GM12878 (cell line): ENCODE results near the gene POMT2. TPM values are rescaled to one million over a fixed set of nuclear protein-coding genes. Genes with fewer than 3 reads are reported as not detected.

ENCODE experiments used
- ATAC-seq: fragments of 200-7000 bp; cut with Tn5 transposase; 3 replicates; pipeline ENCODE4 v1.9.1; 2020; ENCODE audit warnings: mild to moderate bottlenecking, moderate library complexity
- BruUV-seq: library from RNA; stranded (reverse); fragments of 400-500 nt; replicated peaks from 2 replicates; lab custom pipeline; 2021; lab: Mats Ljungman, UMichigan
- CTCF ChIA-PET: fragments of 300-600 bp; sonication (Branson Sonifier 250); formaldehyde crosslinking; extraction: SDS; loops from one replicate; lab custom pipeline; 2021; ENCODE audit warnings: inconsistent platforms; lab: Yijun Ruan, JAX
- POLR2A ChIA-PET: fragments of 350-600 bp; formaldehyde crosslinking; extraction: SDS; loops from one replicate; lab custom pipeline; 2021; ENCODE audit warnings: inconsistent platforms; lab: Charles Lee
- RAD21 ChIA-PET: fragments of 300-600 bp; sonication (Branson Sonifier 250); formaldehyde crosslinking; loops from one replicate; lab custom pipeline; 2023; ENCODE audit warnings: antibody characterized with exemption; ENCODE audit not compliant: unreplicated experiment; lab: Charles Lee
- SMC1A ChIA-PET: fragments of 300-600 bp; sonication (Branson Sonifier 250); formaldehyde crosslinking; loops from one replicate; lab custom pipeline; 2023; ENCODE audit not compliant: unreplicated experiment, uncharacterized antibody; lab: Charles Lee
- DNase-seq: peaks from one replicate; pipeline ENCODE4 v3.0.0-alpha.2; 2011; ENCODE audit warnings: low read depth, low spot score
- FAIRE-seq: peaks from 3 replicates; lab custom pipeline; 2011; peaks lifted over from hg19 to GRCh38; lab: Jason Lieb, UNC
- H2AFZ ChIP-seq: 2 replicates; pipeline ENCODE4 v1.6.0; 2011; ENCODE audit warnings: low read depth, low read length, control low read depth; ENCODE audit not compliant: control insufficient read depth
- H3K27ac ChIP-seq: 2 replicates; pipeline ENCODE4 v1.5.1; 2011; ENCODE audit warnings: control low read depth; ENCODE audit not compliant: control insufficient read depth, insufficient read depth
- H3K27me3 ChIP-seq, 2 experiments: replicated peaks in 1 of 2; 2 replicates each; pipeline versions ENCODE4 v1.6.0 to v1.6.1; 2011; ENCODE audit warnings: low read length in 1 of 2; ENCODE audit not compliant: control insufficient read depth in 2 of 2, insufficient read depth in 2 of 2
- H3K36me3 ChIP-seq, 2 experiments: 2 replicates each; pipeline ENCODE4 v1.5.1; 2011; ENCODE audit warnings: low read length in 1 of 2; ENCODE audit not compliant: control insufficient read depth in 2 of 2, insufficient read depth in 2 of 2
- H3K4me1 ChIP-seq: 2 replicates; pipeline ENCODE4 v1.6.1; 2011; ENCODE audit warnings: mild to moderate bottlenecking, low read length, moderate library complexity, mixed read lengths; ENCODE audit not compliant: control insufficient read depth, insufficient read depth
- H3K4me2 ChIP-seq: 2 replicates; pipeline ENCODE4 v1.6.0; 2011; ENCODE audit warnings: control low read depth; ENCODE audit not compliant: control insufficient read depth, insufficient read depth
- H3K4me3 ChIP-seq: fragments of 200-600 bp; sonication (generic); 2 replicates; pipeline ENCODE4 v1.5.1; 2016
- H3K79me2 ChIP-seq: 2 replicates; pipeline ENCODE4 v1.6.0; 2011; ENCODE audit warnings: low read length; ENCODE audit not compliant: control insufficient read depth, insufficient read depth
- H3K9ac ChIP-seq: 2 replicates; pipeline ENCODE4 v1.8.0; 2011; ENCODE audit warnings: low read length, control low read depth, mixed read lengths; ENCODE audit not compliant: control insufficient read depth, insufficient read depth
- H3K9me3 ChIP-seq: replicated peaks from 3 replicates; pipeline ENCODE4 v1.5.1; 2011; ENCODE audit warnings: mild to moderate bottlenecking, low read length; ENCODE audit not compliant: control insufficient read depth, insufficient read depth
- H4K20me1 ChIP-seq: 2 replicates; pipeline ENCODE4 v1.6.0; 2011; ENCODE audit not compliant: control insufficient read depth, insufficient read depth
- CREM ChIP-seq: IDR thresholded peaks from 2 replicates; pipeline ENCODE4 v1.6.1; 2014; ENCODE audit warnings: antibody characterized with exemption, low read depth
- DPF2 ChIP-seq: fragments of 450-650 bp; IDR thresholded peaks from 2 replicates; pipeline ENCODE4 v1.6.1; 2017; ENCODE audit warnings: mild to moderate bottlenecking
- EGR1 ChIP-seq, 2 experiments: IDR thresholded peaks; 1 replicate in 1 of 2; 2 replicates in 1 of 2; pipeline ENCODE4 v1.6.1; 2011 to 2012; ENCODE audit warnings: low read depth in 2 of 2, low read length in 2 of 2, borderline replicate concordance in 1 of 2, mild to moderate bottlenecking in 1 of 2, moderate library complexity in 1 of 2
- MEF2A ChIP-seq: IDR thresholded peaks from 2 replicates; pipeline ENCODE4 v1.6.1; 2011; ENCODE audit warnings: low read depth, mild to moderate bottlenecking, low read length, moderate library complexity; ENCODE audit not compliant: insufficient read depth
- MTA3 ChIP-seq: IDR thresholded peaks from 2 replicates; pipeline ENCODE4 v1.6.1; 2012; ENCODE audit warnings: low read length, inconsistent platforms, borderline replicate concordance
- MYC ChIP-seq: IDR thresholded peaks from 2 replicates; pipeline ENCODE4 v1.6.1; 2011; ENCODE audit warnings: mild to moderate bottlenecking, low read length, moderate library complexity, inconsistent platforms; ENCODE audit not compliant: insufficient read depth, insufficient replicate concordance, insufficient read length, severe bottlenecking
- NR2C1 ChIP-seq: fragments of 450-650 bp; IDR thresholded peaks from 2 replicates; pipeline ENCODE4 v1.6.1; 2017; ENCODE audit warnings: antibody characterized with exemption, mild to moderate bottlenecking, moderate library complexity
- SIX5 ChIP-seq: IDR thresholded peaks from 2 replicates; pipeline ENCODE4 v1.6.1; 2011; ENCODE audit warnings: mild to moderate bottlenecking, low read depth, low read length, moderate library complexity; ENCODE audit not compliant: severe bottlenecking
- SPI1 ChIP-seq: IDR thresholded peaks from 2 replicates; pipeline ENCODE4 v1.6.1; 2011; ENCODE audit warnings: low read depth, mild to moderate bottlenecking, low read length, moderate library complexity, borderline replicate concordance; ENCODE audit not compliant: insufficient read depth
- STAT1 ChIP-seq: fragments of 450-650 bp; conservative IDR thresholded peaks from 2 replicates; pipeline ENCODE4 v1.6.1; 2014; ENCODE audit warnings: antibody characterized with exemption, mild to moderate bottlenecking
- TCF12 ChIP-seq: IDR thresholded peaks from 2 replicates; pipeline ENCODE4 v1.6.1; 2011; ENCODE audit warnings: low read depth, mild to moderate bottlenecking, low read length
- ZNF384 ChIP-seq: IDR thresholded peaks from 2 replicates; pipeline ENCODE4 v1.6.1; 2012; ENCODE audit warnings: low read depth, mild to moderate bottlenecking, low read length, improper control_type of control experiment, borderline replicate concordance
- WGBS: methylation state at CpG from one replicate; pipeline ENCODE4 v1.1.6; 2016; ENCODE audit warnings: low lambda C conversion rate; ENCODE audit not compliant: insufficient replicate concordance, insufficient coverage; ENCODE audit errors: missing lambda C conversion rate; 5-methylcytosine and 5-hydroxymethylcytosine counted together
- in situ Hi-C: fragments of 300-500 bp; cut with MboI; formaldehyde crosslinking; loops from 9 replicates; pipeline ENCODE4 v1.14.3; 2018; ENCODE audit warnings: mixed read lengths
- intact Hi-C: fragments of 100-400 bp; cut with micrococcal nuclease; formaldehyde crosslinking; loops from one replicate; pipeline ENCODE4 v1.14.2; 2022; ENCODE audit not compliant: unreplicated experiment
- polyA plus RNA-seq, 11 experiments: library from polyadenylated mRNA; depleted of rRNA in 4 of 11; unstranded in 6 of 11; stranded (reverse) in 5 of 11; fragments of >200 nt; fragmentation: Nextera tagmentation in 4 of 11; fragmentation: Illumina TruSeq in 1 of 11; extraction: Ambion mirVana in 4 of 11; extraction: Trizol in 1 of 11; gene quantifications; 1 replicate in 1 of 11; 2 replicates in 10 of 11; pipeline versions ENCODE4 v1.2.1 to v1.2.3, GENCODE V29; 2011 to 2016; ENCODE audit warnings: inconsistent platforms in 2 of 11, missing spikeins in 2 of 11, low read depth in 1 of 11
- total RNA-seq, 4 experiments: library from RNA; depleted of rRNA in 3 of 4; stranded (reverse); fragments of >200 nt in 3 of 4; fragmentation: Illumina TruSeq in 1 of 4; extraction: Trizol in 1 of 4; gene quantifications; 2 replicates each; pipeline versions ENCODE4 v1.2.1 to v1.2.3, GENCODE V29; 2013 to 2021
- TF ChIP-seq, protein P1 (sequence below): IDR thresholded peaks from 2 replicates; pipeline ENCODE4 v1.6.1; 2012; ENCODE audit warnings: low read depth, low read length, improper control_type of control experiment
- TF ChIP-seq, protein P2 (sequence below): fragments of 450-650 bp; conservative IDR thresholded peaks from 2 replicates; pipeline ENCODE4 v1.6.1; 2017; ENCODE audit warnings: mild to moderate bottlenecking, moderate library complexity
- TF ChIP-seq, protein P3 (sequence below): fragments of 450-650 bp; IDR thresholded peaks from 2 replicates; pipeline ENCODE4 v1.6.1; 2016; ENCODE audit warnings: mild to moderate bottlenecking, moderate library complexity, borderline replicate concordance
- TF ChIP-seq, protein P4 (sequence below): IDR thresholded peaks from 2 replicates; pipeline ENCODE4 v1.6.1; 2012; ENCODE audit warnings: low read length, inconsistent platforms

Gene POMT2
- total and polyA plus RNA-seq, 10 of the 15 experiments (the other 5 are each of a cell fraction or from before 2014, with no cell fraction given), result 0.23 to 13.9 (median 6.5) TPM

DNA sequence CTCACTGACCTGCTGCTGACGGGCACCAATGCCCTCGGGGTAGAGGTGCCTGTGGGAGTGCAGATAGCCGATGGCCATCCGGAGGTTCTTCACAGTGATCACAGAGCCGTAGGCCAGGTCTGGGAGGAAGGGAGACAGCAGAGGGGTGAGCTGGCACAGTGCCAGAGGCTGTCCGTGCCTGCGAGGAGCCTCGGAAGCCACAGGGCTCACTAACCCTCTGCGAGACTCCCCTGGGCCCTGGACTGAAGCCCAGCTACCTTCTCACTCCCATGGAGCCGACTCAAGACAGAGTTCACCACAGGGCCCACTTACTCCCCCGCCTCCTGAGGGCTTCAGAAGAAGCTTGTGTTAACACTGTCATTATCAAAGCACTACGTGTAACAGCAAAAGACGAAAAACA lies 24.5 kb downstream of the POMT2 start:
- intact Hi-C loops, result no loop called here
- FAIRE-seq (no peak), ATAC-seq (no peak), DNase-seq (no peak)
- Histone ChIP-seq H3K79me2 (no peaks in the 10 kb centered on the region), H3K9me3 (no peaks in the 10 kb centered on the region), H3K4me2 (no peak overlapping the region), H3K9ac (no peak overlapping the region), H3K36me3 (peaks cover 0 to 4% of the 10 kb centered on the region in 2 experiments; a peak in 1 of 4 replicates), H3K4me3 (no peak overlapping the region), H3K27me3 (no peaks in the 10 kb centered on the region), H3K27ac (no peak overlapping the region), H3K4me1 (no peaks in the 10 kb centered on the region), H4K20me1 (no peaks in the 10 kb centered on the region), H2AFZ (no peak overlapping the region)
- ChIA-PET CTCF (interaction anchor here (0.6 to 1.1 kb wide), 2 partner anchors 20 to 212 kb away, joined by 4 read pairs; no protein-coding TSS in a partner anchor), POLR2A (no interaction called here), SMC1A (interaction anchor here (0.9 kb wide), 1 partner anchor 20 kb away, joined by 3 read pairs; no protein-coding TSS in a partner anchor), RAD21 (no interaction called here)
- in situ Hi-C loops, result no loop called here
- 81% methylated on average over 13 of the region's 13 CpGs for WGBS
- BruUV-seq, result no TSS peak
- TF ChIP-seq EGR1 (IDR thresholded peaks at IDR 0.05; ENCODE audit: borderline replicate concordance in 1 of 2, low read depth in 2 of 2, low read length in 2 of 2), result no peak
- TF ChIP-seq STAT1, result no peak
- TF ChIP-seq, protein P1, sequence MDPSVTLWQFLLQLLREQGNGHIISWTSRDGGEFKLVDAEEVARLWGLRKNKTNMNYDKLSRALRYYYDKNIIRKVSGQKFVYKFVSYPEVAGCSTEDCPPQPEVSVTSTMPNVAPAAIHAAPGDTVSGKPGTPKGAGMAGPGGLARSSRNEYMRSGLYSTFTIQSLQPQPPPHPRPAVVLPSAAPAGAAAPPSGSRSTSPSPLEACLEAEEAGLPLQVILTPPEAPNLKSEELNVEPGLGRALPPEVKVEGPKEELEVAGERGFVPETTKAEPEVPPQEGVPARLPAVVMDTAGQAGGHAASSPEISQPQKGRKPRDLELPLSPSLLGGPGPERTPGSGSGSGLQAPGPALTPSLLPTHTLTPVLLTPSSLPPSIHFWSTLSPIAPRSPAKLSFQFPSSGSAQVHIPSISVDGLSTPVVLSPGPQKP, result no peak
- TF ChIP-seq, protein P2, sequence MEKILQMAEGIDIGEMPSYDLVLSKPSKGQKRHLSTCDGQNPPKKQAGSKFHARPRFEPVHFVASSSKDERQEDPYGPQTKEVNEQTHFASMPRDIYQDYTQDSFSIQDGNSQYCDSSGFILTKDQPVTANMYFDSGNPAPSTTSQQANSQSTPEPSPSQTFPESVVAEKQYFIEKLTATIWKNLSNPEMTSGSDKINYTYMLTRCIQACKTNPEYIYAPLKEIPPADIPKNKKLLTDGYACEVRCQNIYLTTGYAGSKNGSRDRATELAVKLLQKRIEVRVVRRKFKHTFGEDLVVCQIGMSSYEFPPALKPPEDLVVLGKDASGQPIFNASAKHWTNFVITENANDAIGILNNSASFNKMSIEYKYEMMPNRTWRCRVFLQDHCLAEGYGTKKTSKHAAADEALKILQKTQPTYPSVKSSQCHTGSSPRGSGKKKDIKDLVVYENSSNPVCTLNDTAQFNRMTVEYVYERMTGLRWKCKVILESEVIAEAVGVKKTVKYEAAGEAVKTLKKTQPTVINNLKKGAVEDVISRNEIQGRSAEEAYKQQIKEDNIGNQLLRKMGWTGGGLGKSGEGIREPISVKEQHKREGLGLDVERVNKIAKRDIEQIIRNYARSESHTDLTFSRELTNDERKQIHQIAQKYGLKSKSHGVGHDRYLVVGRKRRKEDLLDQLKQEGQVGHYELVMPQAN, result no peak
- TF ChIP-seq NR2C1, result no peak
- no peak for TF ChIP-seq TCF12
- TF ChIP-seq MTA3, result no peak
- TF ChIP-seq MEF2A, result no peak
- TF ChIP-seq DPF2, result no peak
- TF ChIP-seq CREM, result no peak
- TF ChIP-seq, protein P3, sequence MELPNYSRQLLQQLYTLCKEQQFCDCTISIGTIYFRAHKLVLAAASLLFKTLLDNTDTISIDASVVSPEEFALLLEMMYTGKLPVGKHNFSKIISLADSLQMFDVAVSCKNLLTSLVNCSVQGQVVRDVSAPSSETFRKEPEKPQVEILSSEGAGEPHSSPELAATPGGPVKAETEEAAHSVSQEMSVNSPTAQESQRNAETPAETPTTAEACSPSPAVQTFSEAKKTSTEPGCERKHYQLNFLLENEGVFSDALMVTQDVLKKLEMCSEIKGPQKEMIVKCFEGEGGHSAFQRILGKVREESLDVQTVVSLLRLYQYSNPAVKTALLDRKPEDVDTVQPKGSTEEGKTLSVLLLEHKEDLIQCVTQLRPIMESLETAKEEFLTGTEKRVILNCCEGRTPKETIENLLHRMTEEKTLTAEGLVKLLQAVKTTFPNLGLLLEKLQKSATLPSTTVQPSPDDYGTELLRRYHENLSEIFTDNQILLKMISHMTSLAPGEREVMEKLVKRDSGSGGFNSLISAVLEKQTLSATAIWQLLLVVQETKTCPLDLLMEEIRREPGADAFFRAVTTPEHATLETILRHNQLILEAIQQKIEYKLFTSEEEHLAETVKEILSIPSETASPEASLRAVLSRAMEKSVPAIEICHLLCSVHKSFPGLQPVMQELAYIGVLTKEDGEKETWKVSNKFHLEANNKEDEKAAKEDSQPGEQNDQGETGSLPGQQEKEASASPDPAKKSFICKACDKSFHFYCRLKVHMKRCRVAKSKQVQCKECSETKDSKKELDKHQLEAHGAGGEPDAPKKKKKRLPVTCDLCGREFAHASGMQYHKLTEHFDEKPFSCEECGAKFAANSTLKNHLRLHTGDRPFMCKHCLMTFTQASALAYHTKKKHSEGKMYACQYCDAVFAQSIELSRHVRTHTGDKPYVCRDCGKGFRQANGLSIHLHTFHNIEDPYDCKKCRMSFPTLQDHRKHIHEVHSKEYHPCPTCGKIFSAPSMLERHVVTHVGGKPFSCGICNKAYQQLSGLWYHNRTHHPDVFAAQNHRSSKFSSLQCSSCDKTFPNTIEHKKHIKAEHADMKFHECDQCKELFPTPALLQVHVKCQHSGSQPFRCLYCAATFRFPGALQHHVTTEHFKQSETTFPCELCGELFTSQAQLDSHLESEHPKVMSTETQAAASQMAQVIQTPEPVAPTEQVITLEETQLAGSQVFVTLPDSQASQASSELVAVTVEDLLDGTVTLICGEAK, result no peak
- no peak for TF ChIP-seq MYC
- no peak for TF ChIP-seq ZNF384
- TF ChIP-seq, protein P4, sequence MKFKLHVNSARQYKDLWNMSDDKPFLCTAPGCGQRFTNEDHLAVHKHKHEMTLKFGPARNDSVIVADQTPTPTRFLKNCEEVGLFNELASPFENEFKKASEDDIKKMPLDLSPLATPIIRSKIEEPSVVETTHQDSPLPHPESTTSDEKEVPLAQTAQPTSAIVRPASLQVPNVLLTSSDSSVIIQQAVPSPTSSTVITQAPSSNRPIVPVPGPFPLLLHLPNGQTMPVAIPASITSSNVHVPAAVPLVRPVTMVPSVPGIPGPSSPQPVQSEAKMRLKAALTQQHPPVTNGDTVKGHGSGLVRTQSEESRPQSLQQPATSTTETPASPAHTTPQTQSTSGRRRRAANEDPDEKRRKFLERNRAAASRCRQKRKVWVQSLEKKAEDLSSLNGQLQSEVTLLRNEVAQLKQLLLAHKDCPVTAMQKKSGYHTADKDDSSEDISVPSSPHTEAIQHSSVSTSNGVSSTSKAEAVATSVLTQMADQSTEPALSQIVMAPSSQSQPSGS, result no peak
- TF ChIP-seq SPI1, result no peak
- TF ChIP-seq SIX5, result no peak
